ENCODE data around the gene CEACAM5. TPM values are rescaled to one million over a fixed set of nuclear protein-coding genes. Genes with fewer than 3 reads are reported as not detected.

The CEACAM5 gene
- total RNA-seq, 1 donor from 2014 or later, result not detected

GRCh38 chr19:41699968-41700323 is 8.5 kb upstream of the CEACAM5 start:
- Mint-ChIP-seq H3K27me3 (ENCODE audit: unreplicated experiment) (peaks cover 12% of the 10 kb centered on the region), H3K9me3 (ENCODE audit: unreplicated experiment) (no peaks in the 10 kb centered on the region), H3K36me3 (ENCODE audit: unreplicated experiment) (no peaks in the 10 kb centered on the region), H3K4me3 (ENCODE audit: unreplicated experiment) (no peak overlapping the region), H3K4me1 (ENCODE audit: low read depth, unreplicated experiment) (no peaks in the 10 kb centered on the region), H3K27ac (ENCODE audit: unreplicated experiment) (no peak overlapping the region)
- no peak for TF ChIP-seq CTCF (IDR thresholded peaks at IDR 0.05; ENCODE audit: partially characterized antibody, unreplicated experiment)
- no peak for DNase-seq

- H3K4me3 Mint-ChIP-seq (ENCODE audit: unreplicated experiment), result no peak overlapping the region
- no peak overlapping the region for H3K27ac Mint-ChIP-seq (ENCODE audit: unreplicated experiment)
- H3K36me3 Mint-ChIP-seq (ENCODE audit: unreplicated experiment), result no peaks in the 10 kb centered on the region
- DNase-seq, result no peak
- TF ChIP-seq CTCF (IDR thresholded peaks at IDR 0.05; ENCODE audit: partially characterized antibody, unreplicated experiment), result no peak
- H3K4me1 Mint-ChIP-seq (ENCODE audit: low read depth, unreplicated experiment), result no peaks in the 10 kb centered on the region
- peaks cover 12% of the 10 kb centered on the region for H3K27me3 Mint-ChIP-seq (ENCODE audit: unreplicated experiment)
- no peaks in the 10 kb centered on the region for H3K9me3 Mint-ChIP-seq (ENCODE audit: unreplicated experiment)
Observed at GRCh38 chr19:41700381-41701195, 7.8 kb upstream of the CEACAM5 start.

DNA sequence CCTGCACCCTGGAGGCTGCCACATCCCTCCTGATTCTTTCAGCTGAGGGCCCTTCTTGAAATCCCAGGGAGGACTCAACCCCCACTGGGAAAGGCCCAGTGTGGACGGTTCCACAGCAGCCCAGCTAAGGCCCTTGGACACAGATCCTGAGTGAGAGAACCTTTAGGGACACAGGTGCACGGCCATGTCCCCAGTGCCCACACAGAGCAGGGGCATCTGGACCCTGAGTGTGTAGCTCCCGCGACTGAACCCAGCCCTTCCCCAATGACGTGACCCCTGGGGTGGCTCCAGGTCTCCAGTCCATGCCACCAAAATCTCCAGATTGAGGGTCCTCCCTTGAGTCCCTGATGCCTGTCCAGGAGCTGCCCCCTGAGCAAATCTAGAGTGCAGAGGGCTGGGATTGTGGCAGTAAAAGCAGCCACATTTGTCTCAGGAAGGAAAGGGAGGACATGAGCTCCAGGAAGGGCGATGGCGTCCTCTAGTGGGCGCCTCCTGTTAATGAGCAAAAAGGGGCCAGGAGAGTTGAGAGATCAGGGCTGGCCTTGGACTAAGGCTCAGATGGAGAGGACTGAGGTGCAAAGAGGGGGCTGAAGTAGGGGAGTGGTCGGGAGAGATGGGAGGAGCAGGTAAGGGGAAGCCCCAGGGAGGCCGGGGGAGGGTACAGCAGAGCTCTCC is 6.9 kb upstream of the CEACAM5 start:
- Mint-ChIP-seq H3K27ac (ENCODE audit: unreplicated experiment) (no peak overlapping the region), H3K4me1 (ENCODE audit: low read depth, unreplicated experiment) (no peaks in the 10 kb centered on the region), H3K27me3 (ENCODE audit: unreplicated experiment) (peaks cover 11% of the 10 kb centered on the region), H3K4me3 (ENCODE audit: unreplicated experiment) (no peak overlapping the region), H3K9me3 (ENCODE audit: unreplicated experiment) (no peaks in the 10 kb centered on the region), H3K36me3 (ENCODE audit: unreplicated experiment) (no peaks in the 10 kb centered on the region)
- TF ChIP-seq CTCF (IDR thresholded peaks at IDR 0.05; ENCODE audit: partially characterized antibody, unreplicated experiment), result no peak
- no peak for DNase-seq

DNA sequence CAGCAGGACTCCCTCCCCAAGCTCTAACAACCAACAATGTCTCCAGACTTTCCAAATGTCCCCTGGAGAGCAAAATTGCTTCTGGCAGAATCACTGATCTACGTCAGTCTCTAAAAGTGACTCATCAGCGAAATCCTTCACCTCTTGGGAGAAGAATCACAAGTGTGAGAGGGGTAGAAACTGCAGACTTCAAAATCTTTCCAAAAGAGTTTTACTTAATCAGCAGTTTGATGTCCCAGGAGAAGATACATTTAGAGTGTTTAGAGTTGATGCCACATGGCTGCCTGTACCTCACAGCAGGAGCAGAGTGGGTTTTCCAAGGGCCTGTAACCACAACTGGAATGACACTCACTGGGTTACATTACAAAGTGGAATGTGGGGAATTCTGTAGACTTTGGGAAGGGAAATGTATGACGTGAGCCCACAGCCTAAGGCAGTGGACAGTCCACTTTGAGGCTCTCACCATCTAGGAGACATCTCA is 6.2 kb upstream of the CEACAM5 start:
- Mint-ChIP-seq H3K27ac (ENCODE audit: unreplicated experiment) (no peak overlapping the region), H3K9me3 (ENCODE audit: unreplicated experiment) (no peaks in the 10 kb centered on the region), H3K27me3 (ENCODE audit: unreplicated experiment) (peaks cover 11% of the 10 kb centered on the region), H3K4me3 (ENCODE audit: unreplicated experiment) (no peak overlapping the region), H3K4me1 (ENCODE audit: low read depth, unreplicated experiment) (no peaks in the 10 kb centered on the region), H3K36me3 (ENCODE audit: unreplicated experiment) (no peaks in the 10 kb centered on the region)
- TF ChIP-seq CTCF (IDR thresholded peaks at IDR 0.05; ENCODE audit: partially characterized antibody, unreplicated experiment), result no peak
- no peak for DNase-seq

Measured in glutamatergic neuron (in vitro differentiated cells).